ENCODE results near the gene HRG.

GRCh38 chr3:186646106-186646505 is 19.7 kb upstream of the HRG start:
- TF ChIP-seq, protein P1, sequence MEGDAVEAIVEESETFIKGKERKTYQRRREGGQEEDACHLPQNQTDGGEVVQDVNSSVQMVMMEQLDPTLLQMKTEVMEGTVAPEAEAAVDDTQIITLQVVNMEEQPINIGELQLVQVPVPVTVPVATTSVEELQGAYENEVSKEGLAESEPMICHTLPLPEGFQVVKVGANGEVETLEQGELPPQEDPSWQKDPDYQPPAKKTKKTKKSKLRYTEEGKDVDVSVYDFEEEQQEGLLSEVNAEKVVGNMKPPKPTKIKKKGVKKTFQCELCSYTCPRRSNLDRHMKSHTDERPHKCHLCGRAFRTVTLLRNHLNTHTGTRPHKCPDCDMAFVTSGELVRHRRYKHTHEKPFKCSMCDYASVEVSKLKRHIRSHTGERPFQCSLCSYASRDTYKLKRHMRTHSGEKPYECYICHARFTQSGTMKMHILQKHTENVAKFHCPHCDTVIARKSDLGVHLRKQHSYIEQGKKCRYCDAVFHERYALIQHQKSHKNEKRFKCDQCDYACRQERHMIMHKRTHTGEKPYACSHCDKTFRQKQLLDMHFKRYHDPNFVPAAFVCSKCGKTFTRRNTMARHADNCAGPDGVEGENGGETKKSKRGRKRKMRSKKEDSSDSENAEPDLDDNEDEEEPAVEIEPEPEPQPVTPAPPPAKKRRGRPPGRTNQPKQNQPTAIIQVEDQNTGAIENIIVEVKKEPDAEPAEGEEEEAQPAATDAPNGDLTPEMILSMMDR (IDR thresholded peaks at IDR 0.05) = no peak
- TF ChIP-seq POLR2A (IDR thresholded peaks at IDR 0.05) (no peak), POLR2AphosphoS5 (IDR thresholded peaks at IDR 0.05) (no peak)

All from upper lobe of left lung (tissue), 4 donors.